Dedifferentiated amniotic fluid mesenchymal stem cell (primary cell): Measurements from ENCODE around the gene FGF2.
A peak's percentile ranks its signal among the peaks of the same experiment; 100 is the strongest.

Experiments used
- DNase-seq: peaks from one replicate; pipeline ENCODE4 v3.0.0-alpha.2; 2016; ENCODE audit errors: extremely low spot score

Gene FGF2

GRCh38 chr4:122890147-122890795 lies 63.6 kb downstream of the FGF2 start:
- no peak for DNase-seq

- no peak for DNase-seq
These were observed 68.2 kb downstream of the FGF2 start for GRCh38 chr4:122894827-122895226.

GRCh38 chr4:122895336-122895995 lies 68.8 kb downstream of the FGF2 start:
- no peak for DNase-seq

- no peak for DNase-seq
These were observed 69.6 kb downstream of the FGF2 start for GRCh38 chr4:122896270-122896669.

DNA sequence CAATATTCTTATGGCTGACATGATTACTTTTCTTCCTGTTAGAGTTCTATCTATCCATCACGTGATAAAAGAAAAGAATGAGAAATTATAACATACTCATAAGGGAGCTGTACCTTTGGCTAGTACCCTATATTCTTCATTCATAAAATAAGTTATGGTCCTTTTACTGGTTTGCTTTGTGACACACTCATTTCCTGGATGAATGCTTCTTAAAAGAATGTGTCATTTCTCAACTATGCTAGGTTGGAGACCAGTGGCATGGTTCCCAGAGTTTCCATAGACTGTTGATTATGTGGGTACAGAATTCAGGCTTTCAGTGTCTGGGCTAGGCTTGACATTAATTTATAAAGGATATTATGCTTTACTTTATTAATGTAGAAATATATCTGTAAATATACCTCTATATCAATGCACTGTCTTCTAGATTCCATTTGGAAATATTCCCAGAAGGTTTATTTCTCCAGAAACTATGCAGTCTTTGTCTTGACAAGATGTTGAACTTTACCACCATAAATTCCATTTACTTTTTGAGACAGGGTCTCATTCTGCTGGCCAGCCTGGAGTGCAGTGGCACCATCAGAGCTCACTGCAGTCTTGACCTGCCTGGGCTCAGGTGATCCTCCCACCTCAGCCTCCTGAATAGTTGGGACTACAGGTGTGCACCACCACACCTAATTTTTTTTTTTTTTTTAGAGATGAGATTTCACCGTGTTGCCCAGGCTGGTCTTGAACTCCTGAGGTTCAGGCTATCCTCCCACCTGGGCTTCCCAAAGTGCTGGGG lies 71.9 kb downstream of the FGF2 start:
- DNase-seq = peak; percentile 90

DNA sequence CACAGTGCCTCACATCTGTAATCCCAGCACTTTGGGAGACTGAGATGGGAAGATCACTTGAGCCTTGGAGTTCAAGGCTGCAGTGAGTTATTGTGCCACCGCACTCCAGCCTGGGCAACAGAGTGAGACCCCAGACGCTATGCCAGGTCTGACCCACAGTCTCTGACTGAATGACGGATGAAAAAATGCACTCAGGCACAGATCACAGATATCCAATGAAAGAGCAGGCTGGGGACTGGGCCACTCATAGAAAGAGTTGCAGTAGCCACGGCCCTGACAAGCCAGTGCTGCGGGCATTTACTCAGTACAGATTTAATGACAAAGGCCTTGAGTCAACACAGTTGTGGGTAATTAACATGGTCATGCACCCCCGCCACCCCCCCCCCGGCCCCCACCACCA lies 73.1 kb downstream of the FGF2 start:
- DNase-seq = no peak

- DNase-seq = no peak
These were observed 73.7 kb downstream of the FGF2 start for GRCh38 chr4:122900314-122900713.

DNA sequence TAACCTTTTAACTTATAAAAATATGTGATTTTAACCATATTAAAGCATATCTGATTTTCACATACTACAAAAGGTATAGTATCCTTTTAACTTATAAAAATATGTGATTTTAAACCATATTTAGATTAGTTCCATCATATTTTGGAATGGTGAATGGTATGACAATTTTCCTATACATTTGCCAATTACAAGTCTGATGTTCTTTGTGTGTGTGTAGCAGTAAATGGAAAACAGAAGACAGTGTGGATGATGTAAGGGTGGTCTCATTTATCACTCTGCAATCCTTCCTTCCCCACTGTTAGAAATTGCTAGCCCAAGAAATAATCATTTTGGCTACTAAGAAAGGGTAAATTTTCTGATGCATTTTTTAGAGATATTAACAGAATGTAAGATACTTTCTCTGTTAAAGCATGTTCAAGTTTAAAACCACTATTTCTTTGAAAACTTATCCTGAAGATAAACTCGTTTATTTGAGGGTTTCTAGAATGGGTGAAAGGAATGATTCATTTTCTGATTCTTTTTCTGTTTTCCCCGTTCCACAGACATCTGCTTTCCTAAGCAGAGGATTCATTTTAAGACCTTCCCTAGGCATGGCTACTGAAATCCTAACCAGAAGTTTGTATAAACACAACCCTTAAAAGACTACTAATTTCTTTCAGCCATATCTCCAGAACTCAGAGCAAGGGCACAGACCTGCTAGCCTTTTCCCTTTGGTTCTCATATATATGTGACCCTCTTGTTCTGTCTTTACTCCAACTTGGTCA lies 74.8 kb downstream of the FGF2 start:
- no peak for DNase-seq

- DNase-seq = no peak
These were observed 77.2 kb downstream of the FGF2 start for GRCh38 chr4:122903766-122904288.

GRCh38 chr4:122906859-122907305 lies 80.3 kb downstream of the FGF2 start:
- DNase-seq = no peak

DNA sequence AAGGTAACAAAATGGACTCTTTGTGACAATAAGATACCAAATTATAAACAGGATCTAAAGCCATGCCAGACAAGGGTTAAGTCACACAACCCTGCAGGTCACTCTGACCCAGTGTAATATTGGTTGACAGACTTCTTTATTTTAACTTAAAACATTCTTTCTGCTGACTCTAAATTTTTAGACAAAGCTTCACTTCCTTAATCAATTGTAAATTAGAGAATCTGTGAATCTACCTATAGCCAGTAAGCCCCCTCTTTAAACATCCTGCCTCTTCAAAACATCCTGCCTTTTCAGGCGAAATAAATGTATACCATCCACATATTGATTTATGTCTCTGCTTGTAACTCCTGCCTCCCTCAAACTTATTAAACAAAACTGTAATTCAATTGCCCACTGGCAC lies 81.6 kb downstream of the FGF2 start:
- DNase-seq = no peak

DNA sequence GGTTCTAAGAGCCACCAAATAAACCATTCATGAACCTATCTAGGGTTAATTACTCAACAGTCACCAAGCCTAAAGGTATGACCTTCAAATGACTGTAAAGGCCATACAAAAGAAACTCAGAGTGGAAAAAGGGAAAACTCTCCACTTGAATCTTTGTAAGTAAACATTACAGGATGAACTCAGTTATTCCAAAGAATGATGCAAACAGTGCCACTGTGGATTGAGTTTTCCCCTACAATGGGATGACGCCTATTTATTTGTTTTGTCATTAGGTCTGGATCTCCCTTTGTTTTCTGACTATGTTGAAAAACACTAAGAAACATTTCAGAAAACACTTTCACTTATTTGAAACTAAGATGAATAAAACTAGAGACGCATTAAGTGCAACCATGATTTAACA lies 83.1 kb downstream of the FGF2 start:
- DNase-seq = no peak

DNA sequence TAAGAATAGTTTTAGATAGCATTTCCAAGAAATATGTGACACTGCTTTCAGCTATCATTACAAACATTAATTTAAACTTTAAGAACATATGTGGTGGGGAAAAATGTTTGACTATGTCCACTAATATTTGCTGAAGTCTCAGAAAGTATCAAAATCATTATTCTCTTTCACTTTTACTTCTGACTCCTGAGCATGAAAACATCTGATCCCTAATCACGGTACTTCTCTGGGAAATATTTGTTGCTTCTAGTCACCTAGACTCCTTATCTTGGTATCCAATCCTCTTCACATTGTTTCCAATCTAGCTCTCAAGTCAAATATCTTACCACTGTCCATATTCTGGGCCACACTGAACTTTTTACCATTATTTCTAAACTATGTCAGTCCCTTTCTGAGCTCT lies 85.0 kb downstream of the FGF2 start:
- no peak for DNase-seq

DNA sequence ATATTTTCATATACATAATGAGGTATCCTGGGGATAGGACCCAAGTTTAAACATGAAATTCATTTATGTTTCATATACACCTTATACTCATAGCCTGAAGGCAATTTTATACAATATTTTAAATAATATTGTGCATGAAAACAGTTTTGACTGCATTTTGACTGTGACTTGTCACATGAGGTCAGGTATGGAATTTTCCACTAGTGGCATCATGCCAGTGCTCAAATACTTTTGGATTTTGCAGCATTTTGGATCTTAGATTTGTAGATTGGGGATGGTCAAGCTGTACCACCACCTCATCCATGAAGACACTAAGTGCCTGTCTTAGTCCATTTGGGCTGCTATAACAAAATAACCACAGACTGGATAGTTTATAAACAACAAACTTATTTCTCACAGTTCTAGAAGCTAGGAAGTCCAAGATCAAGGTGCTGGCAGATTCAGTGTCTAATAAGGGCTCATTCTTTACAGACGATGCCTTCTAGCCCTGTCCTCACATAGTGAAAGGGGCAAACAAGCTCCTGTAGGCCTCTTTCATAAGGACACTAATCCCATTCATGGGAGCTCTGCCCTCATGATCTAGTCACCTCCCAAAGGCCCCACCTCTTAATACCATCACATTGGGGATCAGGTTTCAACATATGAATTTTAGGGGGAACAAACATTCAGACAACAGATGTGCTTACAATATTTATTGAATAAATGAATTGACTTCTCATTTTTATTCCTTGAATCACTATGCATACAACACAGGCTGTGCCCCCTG lies 86.4 kb downstream of the FGF2 start:
- DNase-seq = no peak

DNA sequence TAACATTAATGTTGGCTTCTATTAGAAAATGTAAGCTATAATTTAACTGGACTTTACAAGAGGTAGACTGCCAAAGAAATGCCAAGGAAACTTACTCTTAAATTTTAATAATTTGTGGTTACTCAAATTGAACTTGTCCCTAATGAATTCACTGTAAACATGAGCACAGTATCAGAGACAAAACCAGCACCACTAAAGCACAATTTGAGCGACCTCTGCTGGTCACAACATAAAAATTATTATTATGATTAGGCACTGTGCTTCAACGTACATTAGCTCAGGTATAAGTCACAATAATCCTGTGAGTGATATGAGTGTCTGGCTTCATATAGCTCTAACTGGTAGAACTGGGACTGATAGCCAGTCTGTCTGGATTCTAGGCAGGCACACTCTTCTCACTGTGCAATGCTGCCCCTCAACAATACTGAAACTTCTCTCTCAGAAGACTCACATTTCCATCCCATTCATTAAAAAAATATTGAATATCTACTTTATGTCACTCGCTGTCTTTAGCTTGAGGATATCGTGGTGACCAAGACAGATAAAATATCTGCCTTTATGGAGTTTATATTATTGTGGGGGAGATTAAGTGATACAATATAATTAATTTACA lies 87.8 kb downstream of the FGF2 start:
- DNase-seq = no peak

GRCh38 chr4:122914938-122915337 lies 88.3 kb downstream of the FGF2 start:
- DNase-seq = no peak

DNA sequence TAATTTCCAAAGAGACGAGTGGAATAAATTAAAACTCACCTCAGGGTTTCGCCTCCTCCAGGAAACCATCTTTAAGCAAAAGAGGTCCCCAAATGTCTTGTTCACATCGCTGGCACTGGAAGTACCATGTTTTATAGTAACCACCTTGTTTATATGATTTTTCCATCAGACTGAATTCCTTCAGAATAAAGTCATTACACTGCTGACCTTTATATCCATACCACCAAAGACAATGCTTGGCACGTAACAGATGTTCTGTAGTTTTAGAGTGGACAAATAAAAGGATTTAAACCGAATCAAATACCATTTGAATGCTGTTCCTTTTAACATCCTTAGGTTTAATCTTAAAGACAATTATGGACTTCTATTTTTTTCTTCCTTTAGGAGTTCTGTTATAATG lies 91.1 kb downstream of the FGF2 start:
- no peak for DNase-seq

GRCh38 chr4:122920473-122920872 lies 93.8 kb downstream of the FGF2 start:
- DNase-seq = no peak

DNA sequence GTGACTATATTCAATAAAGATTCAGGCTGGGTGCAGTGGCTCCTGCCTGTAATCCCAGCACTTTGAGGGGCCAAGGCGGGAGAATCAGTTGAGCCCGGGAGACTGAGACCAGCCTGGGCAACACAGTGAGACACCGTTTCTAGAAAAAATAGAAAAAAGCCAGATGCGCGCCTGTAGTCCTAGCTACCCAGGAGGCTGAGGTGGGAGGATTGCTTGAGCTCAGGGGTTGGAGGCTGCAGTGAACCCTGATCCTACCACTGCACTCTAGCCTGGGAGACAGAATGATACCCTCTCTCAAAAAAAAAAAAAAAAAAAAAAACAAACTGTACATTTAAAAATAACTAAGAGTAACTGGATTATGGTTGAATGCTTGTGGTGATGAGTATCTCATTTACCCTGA lies 94.7 kb downstream of the FGF2 start:
- no peak for DNase-seq

DNA sequence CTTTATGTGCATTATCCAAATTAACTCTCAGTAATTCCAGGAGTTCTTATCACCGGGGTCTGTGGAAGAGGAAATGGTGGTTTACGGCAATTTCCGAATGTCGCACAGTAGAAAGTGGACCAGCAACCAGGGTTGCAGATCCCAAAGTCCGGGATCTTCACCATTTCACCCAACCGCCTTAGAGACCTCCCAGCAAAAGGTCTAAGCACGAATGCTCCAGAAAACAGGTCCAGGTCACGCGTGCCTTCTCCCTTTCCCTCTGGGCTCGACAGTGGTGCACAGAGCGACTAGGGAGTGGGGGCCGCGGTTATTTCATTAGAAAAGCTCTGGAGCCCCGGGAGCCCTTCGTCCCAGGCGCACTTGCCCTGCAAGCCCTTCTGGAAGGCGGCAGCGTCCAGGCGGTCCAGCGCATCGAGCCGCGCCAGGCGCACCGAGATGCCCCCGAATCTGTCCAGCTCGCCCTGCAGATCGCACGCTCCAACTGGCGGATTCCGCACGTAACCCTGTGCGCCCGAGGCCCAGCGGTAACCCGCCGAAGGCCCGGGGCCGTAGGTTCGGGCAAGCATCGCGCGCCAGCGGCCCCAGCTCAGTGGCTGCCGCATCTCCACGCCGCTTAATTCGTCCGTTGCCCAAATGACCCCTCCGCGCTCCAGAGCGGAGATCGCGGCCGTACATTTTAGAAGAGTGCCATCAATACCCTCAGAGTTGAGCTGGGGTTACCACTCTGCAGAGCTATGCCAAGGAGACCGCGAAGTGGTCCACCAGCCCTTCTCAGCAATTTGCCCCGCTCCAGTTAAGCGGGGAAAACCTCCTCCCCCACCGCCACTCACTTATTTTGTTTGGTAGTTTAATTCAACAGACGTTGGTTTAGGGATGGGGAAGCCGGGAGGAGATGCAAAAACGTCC lies 95.6 kb downstream of the FGF2 start, which contains the start of gene NUDT6:
NUDT6 (minus strand) TSS at position 627 of the 906 bp plus-strand sequence; CDS start at position 602, 25 bp downstream.
- peak; percentile 30 for DNase-seq
